ENCODE measurements around the gene SLC66A2.

Gene SLC66A2

DNA sequence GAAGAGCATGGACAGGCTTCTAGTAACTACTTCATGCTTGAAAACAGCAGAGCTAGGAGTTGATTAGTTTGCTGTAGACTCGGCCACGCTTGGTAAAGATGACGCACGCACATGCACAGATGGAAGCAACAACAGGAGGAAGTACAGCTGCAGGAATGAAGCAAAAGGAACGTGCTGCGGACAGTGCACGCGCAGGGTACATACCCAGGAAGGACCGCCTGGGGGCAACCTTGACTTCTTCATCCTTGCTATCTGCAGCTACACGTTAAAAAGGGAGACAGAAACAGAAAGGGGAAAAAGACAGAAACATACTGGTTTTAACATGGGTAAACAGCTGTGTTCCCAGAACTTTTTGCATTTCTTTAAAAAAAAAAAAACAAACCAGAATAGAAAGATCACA, 17.7 kb downstream of the SLC66A2 start:
- Histone ChIP-seq H3K27ac (replicated peaks) (no peak overlapping the region; the same call in 1 of the 2 replicates), H3K27me3 (ENCODE audit: insufficient read depth, poor library complexity, severe bottlenecking) (no peaks in the 10 kb centered on the region), H3K4me3 (replicated peaks; ENCODE audit: insufficient read depth, low read length) (no peak overlapping the region)
- peak; percentile 82 for TF ChIP-seq POLR2AphosphoS5 (IDR thresholded peaks at IDR 0.05; ENCODE audit: low read depth)
- TF ChIP-seq GABPA (IDR thresholded peaks at IDR 0.05; ENCODE audit: low read depth): no peak
- TF ChIP-seq, protein P1, sequence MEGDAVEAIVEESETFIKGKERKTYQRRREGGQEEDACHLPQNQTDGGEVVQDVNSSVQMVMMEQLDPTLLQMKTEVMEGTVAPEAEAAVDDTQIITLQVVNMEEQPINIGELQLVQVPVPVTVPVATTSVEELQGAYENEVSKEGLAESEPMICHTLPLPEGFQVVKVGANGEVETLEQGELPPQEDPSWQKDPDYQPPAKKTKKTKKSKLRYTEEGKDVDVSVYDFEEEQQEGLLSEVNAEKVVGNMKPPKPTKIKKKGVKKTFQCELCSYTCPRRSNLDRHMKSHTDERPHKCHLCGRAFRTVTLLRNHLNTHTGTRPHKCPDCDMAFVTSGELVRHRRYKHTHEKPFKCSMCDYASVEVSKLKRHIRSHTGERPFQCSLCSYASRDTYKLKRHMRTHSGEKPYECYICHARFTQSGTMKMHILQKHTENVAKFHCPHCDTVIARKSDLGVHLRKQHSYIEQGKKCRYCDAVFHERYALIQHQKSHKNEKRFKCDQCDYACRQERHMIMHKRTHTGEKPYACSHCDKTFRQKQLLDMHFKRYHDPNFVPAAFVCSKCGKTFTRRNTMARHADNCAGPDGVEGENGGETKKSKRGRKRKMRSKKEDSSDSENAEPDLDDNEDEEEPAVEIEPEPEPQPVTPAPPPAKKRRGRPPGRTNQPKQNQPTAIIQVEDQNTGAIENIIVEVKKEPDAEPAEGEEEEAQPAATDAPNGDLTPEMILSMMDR (IDR thresholded peaks at IDR 0.05; ENCODE audit: insufficient read depth, low read length): peak; percentile 88
- peak; percentile 38; the same call in 1 of the 2 replicates for TF ChIP-seq SPI1 (IDR thresholded peaks at IDR 0.05; ENCODE audit: borderline replicate concordance, low read depth)
- TF ChIP-seq, protein P2, sequence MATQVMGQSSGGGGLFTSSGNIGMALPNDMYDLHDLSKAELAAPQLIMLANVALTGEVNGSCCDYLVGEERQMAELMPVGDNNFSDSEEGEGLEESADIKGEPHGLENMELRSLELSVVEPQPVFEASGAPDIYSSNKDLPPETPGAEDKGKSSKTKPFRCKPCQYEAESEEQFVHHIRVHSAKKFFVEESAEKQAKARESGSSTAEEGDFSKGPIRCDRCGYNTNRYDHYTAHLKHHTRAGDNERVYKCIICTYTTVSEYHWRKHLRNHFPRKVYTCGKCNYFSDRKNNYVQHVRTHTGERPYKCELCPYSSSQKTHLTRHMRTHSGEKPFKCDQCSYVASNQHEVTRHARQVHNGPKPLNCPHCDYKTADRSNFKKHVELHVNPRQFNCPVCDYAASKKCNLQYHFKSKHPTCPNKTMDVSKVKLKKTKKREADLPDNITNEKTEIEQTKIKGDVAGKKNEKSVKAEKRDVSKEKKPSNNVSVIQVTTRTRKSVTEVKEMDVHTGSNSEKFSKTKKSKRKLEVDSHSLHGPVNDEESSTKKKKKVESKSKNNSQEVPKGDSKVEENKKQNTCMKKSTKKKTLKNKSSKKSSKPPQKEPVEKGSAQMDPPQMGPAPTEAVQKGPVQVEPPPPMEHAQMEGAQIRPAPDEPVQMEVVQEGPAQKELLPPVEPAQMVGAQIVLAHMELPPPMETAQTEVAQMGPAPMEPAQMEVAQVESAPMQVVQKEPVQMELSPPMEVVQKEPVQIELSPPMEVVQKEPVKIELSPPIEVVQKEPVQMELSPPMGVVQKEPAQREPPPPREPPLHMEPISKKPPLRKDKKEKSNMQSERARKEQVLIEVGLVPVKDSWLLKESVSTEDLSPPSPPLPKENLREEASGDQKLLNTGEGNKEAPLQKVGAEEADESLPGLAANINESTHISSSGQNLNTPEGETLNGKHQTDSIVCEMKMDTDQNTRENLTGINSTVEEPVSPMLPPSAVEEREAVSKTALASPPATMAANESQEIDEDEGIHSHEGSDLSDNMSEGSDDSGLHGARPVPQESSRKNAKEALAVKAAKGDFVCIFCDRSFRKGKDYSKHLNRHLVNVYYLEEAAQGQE (IDR thresholded peaks at IDR 0.05; ENCODE audit: insufficient replicate concordance, low read depth): no peak
- DNase-seq (ENCODE audit: low read depth in 1 of 2, low spot score in 1 of 2): peak; percentile 89 to 95

DNA sequence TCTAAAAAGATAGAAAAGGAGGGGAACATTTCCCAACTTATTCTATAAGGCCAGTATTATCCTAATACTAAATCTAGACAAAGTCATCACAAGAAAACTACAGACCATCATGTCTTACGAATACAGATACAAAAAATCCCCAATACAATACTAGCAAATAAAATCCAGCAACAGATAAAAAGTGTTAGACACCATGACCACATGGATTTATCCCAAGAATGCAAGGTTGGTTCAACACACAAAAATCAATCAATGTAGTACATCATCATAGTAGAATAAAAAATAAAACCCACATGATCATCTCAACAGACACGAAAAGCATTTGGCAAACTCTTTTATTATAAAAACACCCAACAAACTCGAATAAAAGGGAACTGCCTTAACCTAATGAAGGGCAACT, 18.5 kb downstream of the SLC66A2 start:
- no peaks in the 10 kb centered on the region for H3K27me3 ChIP-seq (ENCODE audit: insufficient read depth, poor library complexity, severe bottlenecking)

DNA sequence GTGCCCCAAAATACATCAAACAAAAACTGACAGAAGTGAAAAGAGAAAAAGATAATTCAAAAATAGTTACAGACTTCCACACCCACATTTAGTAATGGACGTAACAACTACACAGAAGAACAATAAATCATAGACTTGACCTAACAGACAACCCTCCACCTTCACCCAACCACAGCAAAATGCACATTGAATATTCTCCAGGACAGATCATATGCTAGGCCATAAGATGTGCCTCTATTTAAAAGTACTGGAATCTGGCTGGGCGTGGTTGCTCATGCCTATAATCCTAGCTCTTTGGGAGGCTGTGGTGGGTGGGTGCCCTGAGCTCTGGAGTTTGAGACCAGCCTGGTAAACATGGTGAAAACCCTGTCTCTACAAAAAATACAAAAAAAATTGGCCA, 20.0 kb downstream of the SLC66A2 start:
- DNase-seq (ENCODE audit: low read depth in 1 of 2, low spot score in 1 of 2): no peak
- TF ChIP-seq, protein P2 (IDR thresholded peaks at IDR 0.05; ENCODE audit: insufficient replicate concordance, low read depth): no peak
- TF ChIP-seq POLR2AphosphoS5 (IDR thresholded peaks at IDR 0.05; ENCODE audit: low read depth) (no peak), SPI1 (IDR thresholded peaks at IDR 0.05; ENCODE audit: borderline replicate concordance, low read depth) (no peak), GABPA (IDR thresholded peaks at IDR 0.05; ENCODE audit: low read depth) (no peak)
- TF ChIP-seq, protein P1 (IDR thresholded peaks at IDR 0.05; ENCODE audit: insufficient read depth, low read length): no peak

More for the DNA sequence above, 18.5 kb downstream of the SLC66A2 start:
- TF ChIP-seq, protein P2 (IDR thresholded peaks at IDR 0.05; ENCODE audit: insufficient replicate concordance, low read depth): no peak
- no peak for TF ChIP-seq POLR2AphosphoS5 (IDR thresholded peaks at IDR 0.05; ENCODE audit: low read depth)
- H3K27ac ChIP-seq (replicated peaks): no peak overlapping the region; the same call in none of the 2 replicates
- DNase-seq (ENCODE audit: low read depth in 1 of 2, low spot score in 1 of 2): no peak
- no peak overlapping the region for H3K4me3 ChIP-seq (replicated peaks; ENCODE audit: insufficient read depth, low read length)

More for the DNA sequence above, 20.0 kb downstream of the SLC66A2 start:
- no peak overlapping the region for H3K4me3 ChIP-seq (replicated peaks; ENCODE audit: insufficient read depth, low read length)
- no peaks in the 10 kb centered on the region for H3K27me3 ChIP-seq (ENCODE audit: insufficient read depth, poor library complexity, severe bottlenecking)
- H3K27ac ChIP-seq (replicated peaks): no peak overlapping the region
